ENCODE results near the gene INSYN2B. TPM values are rescaled to one million over a fixed set of nuclear protein-coding genes. Genes with fewer than 3 reads are reported as not detected.
"Not testable (repeated sequence)": the region's sequence is repeated elsewhere in the genome, so short reads cannot be mapped to it uniquely, and the experiment has no call there.

The INSYN2B gene
- total and polyA plus RNA-seq, 9 donors = 0.12 to 3.3 (median 1.1) TPM; not detected in 1

GRCh38 chr5:169954786-169955185, 25.5 kb downstream of the INSYN2B start:
- no peak for DNase-seq
- Histone ChIP-seq H3K4me1 (ENCODE audit: insufficient read depth) (no peaks in the 10 kb centered on the region), H3K9me3 (no peaks in the 10 kb centered on the region), H3K27ac (no peak overlapping the region), H3K27me3 (no peaks in the 10 kb centered on the region), H3K36me3 (no peaks in the 10 kb centered on the region), H3K4me3 (no peak overlapping the region)
- TF ChIP-seq POLR2A (IDR thresholded peaks at IDR 0.05) = no peak
- TF ChIP-seq, protein P1, sequence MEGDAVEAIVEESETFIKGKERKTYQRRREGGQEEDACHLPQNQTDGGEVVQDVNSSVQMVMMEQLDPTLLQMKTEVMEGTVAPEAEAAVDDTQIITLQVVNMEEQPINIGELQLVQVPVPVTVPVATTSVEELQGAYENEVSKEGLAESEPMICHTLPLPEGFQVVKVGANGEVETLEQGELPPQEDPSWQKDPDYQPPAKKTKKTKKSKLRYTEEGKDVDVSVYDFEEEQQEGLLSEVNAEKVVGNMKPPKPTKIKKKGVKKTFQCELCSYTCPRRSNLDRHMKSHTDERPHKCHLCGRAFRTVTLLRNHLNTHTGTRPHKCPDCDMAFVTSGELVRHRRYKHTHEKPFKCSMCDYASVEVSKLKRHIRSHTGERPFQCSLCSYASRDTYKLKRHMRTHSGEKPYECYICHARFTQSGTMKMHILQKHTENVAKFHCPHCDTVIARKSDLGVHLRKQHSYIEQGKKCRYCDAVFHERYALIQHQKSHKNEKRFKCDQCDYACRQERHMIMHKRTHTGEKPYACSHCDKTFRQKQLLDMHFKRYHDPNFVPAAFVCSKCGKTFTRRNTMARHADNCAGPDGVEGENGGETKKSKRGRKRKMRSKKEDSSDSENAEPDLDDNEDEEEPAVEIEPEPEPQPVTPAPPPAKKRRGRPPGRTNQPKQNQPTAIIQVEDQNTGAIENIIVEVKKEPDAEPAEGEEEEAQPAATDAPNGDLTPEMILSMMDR (IDR thresholded peaks at IDR 0.05) = no peak
- no peak for TF ChIP-seq EP300 (IDR thresholded peaks at IDR 0.05)
- intact Hi-C loops (cut with DNase I) = no loop called here
- WGBS, 3 donors = 80 to 83% (median 81%) methylated on average over 6 of the region's 6 CpGs

DNA sequence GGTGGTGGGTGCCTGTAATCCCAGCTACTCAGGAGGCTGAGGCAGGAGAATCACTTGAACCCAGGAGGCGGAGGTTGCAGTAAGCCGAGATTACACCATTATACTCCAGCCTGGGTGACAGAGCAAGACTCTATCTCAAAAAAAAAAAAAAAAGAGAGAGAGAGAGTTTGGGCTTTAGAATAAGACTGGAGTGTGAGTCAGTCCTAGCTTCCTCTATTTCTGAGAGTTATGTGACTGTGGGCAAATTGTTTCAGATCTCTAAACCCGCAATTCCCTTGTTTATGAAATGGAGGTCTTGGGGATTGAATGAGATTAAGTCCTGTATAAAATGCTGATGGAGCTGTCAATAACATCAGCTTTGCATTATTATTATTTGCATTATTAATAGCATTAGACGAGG, 27.1 kb downstream of the INSYN2B start:
- not testable (repeated sequence) for DNase-seq, H3K36me3 ChIP-seq
- WGBS, 3 donors = 82 to 89% (median 88%) methylated on average over 4 of the region's 4 CpGs

GRCh38 chr5:169950333-169950732, 30.0 kb downstream of the INSYN2B start:
- Histone ChIP-seq H3K27ac (no peak overlapping the region), H3K36me3 (no peaks in the 10 kb centered on the region), H3K4me1 (ENCODE audit: insufficient read depth) (peaks cover 3% of the 10 kb centered on the region), H3K9me3 (no peaks in the 10 kb centered on the region), H3K4me3 (no peak overlapping the region), H3K27me3 (no peaks in the 10 kb centered on the region)
- no peak for TF ChIP-seq EP300 (IDR thresholded peaks at IDR 0.05)
- TF ChIP-seq, protein P1 (IDR thresholded peaks at IDR 0.05) = no peak
- no peak for TF ChIP-seq POLR2A (IDR thresholded peaks at IDR 0.05)
- DNase-seq = no peak
- WGBS, 3 donors = 88 to 96% (median 90%) methylated on average over 2 of the region's 2 CpGs
- intact Hi-C loops (cut with DNase I) = no loop called here

More for the DNA sequence above, 27.1 kb downstream of the INSYN2B start:
- H3K27me3 ChIP-seq; H3K4me1 ChIP-seq (ENCODE audit: insufficient read depth); H3K27ac ChIP-seq; intact Hi-C loops (cut with DNase I); H3K4me3 ChIP-seq; H3K9me3 ChIP-seq: not testable (repeated sequence)

DNA sequence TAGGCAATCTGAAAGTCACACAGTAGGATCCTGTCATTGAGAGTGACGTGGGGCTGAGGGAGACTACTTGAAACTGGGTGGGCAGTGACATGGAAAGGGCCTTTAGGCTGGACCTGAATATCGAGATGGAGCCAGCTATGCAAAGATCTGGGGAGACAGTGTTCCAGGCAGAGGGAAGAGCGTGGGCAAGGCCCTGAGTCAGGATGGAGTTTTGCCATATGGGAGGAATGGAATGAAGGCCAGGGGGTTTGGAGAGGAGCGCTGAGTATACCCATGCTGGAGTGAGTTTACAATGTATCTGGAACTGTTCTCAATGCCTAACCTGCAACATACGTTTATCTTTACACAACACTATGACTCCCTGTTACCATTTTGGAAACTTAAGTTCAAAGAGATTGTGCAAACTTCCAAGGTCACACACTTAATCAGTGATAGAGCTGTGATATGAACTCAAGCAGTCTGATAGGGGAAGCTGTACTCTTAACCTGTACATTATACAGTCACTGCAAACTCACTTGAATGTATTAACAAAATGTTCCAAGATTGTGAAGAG, 33.5 kb downstream of the INSYN2B start:
- H3K4me3 ChIP-seq = no peak overlapping the region
- 83 to 86% (median 84%) methylated on average over 5 of the region's 5 CpGs for WGBS, 3 donors
- intact Hi-C loops (cut with DNase I) = no loop called here
- TF ChIP-seq, protein P1 (IDR thresholded peaks at IDR 0.05) = no peak
- TF ChIP-seq EP300 (IDR thresholded peaks at IDR 0.05) (no peak), POLR2A (IDR thresholded peaks at IDR 0.05) (no peak)
- DNase-seq = no peak
- no peak overlapping the region for H3K27ac ChIP-seq
- H3K4me1 ChIP-seq (ENCODE audit: insufficient read depth) = peaks cover 3% of the 10 kb centered on the region
- H3K9me3 ChIP-seq = no peaks in the 10 kb centered on the region
- H3K36me3 ChIP-seq = no peaks in the 10 kb centered on the region
- no peaks in the 10 kb centered on the region for H3K27me3 ChIP-seq

DNA sequence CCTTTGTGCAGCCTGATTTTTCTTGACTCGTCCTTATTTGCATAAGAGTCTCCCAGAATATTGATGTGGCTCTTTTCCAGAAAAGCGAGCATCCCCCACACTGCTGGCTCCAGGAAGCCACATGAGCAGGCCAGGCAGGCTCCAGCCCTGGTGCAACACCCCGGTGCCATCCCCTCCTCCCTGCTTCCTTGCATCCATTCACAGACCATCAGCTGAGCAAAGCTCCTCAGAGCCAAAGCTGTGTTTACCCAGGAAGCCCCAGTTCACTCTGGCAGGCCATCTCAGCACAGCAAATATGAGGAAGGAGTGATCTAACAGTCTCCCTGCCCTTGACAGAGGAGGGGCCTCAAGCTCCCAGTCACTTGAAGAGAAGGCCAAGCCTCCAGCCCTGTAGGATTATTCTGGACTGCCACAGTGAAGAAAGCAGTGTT, 34.4 kb downstream of the INSYN2B start:
- DNase-seq = peak; percentile 47 to 73 (median 58)
- Histone ChIP-seq H3K27ac (peak overlapping the region in 1 of 2 donors; percentile 34), H3K27me3 (no peaks in the 10 kb centered on the region), H3K4me1 (ENCODE audit: insufficient read depth) (peaks cover 3% of the 10 kb centered on the region), H3K9me3 (no peaks in the 10 kb centered on the region), H3K4me3 (no peak overlapping the region), H3K36me3 (no peaks in the 10 kb centered on the region)
- intact Hi-C loops (cut with DNase I) = no loop called here
- TF ChIP-seq, protein P1 (IDR thresholded peaks at IDR 0.05) = no peak
- no peak for TF ChIP-seq EP300 (IDR thresholded peaks at IDR 0.05)
- TF ChIP-seq POLR2A (IDR thresholded peaks at IDR 0.05) = no peak
- 2 to 4% (median 3%) methylated on average over 3 of the region's 3 CpGs for WGBS, 3 donors

Measured in ovary (tissue), 9 donors.